H1 (cell line): ENCODE results near the gene FAM149A. TPM values are rescaled to one million over a fixed set of nuclear protein-coding genes. Genes with fewer than 3 reads are reported as not detected.

Experiments
- CTCF ChIA-PET: fragments of 300-600 bp; sonication (Branson Sonifier 250); formaldehyde crosslinking; loops from one replicate; lab custom pipeline; 2021; ENCODE audit not compliant: partially characterized antibody; lab: Charles Lee
- POLR2A ChIA-PET: fragments of 300-600 bp; sonication (Branson Sonifier 250); formaldehyde crosslinking; loops from one replicate; lab custom pipeline; 2021; ENCODE audit warnings: inconsistent platforms; ENCODE audit not compliant: partially characterized antibody; lab: Charles Lee
- DNase-seq, 2 experiments: peaks; one replicate each; pipeline versions ENCODE4 v3.0.0 to v3.0.0-alpha.2; 2010 to 2022; ENCODE audit warnings: low spot score in 2 of 2, low read depth in 1 of 2, mixed read lengths in 1 of 2
- FAIRE-seq: peaks from 2 replicates; lab custom pipeline; 2011; peaks lifted over from hg19 to GRCh38; lab: Jason Lieb, UNC
- H2AFZ ChIP-seq: 2 replicates; pipeline ENCODE4 v1.8.1; 2012; ENCODE audit warnings: low read length, inconsistent platforms
- H2AK5ac ChIP-seq: 2 replicates; pipeline ENCODE4 v1.6.1; 2013; ENCODE audit warnings: low read depth, low read length
- H2BK120ac ChIP-seq: replicated peaks from 2 replicates; pipeline ENCODE3; 2013; ENCODE audit warnings: low read depth, low read length, inconsistent platforms
- H2BK12ac ChIP-seq: 2 replicates; pipeline ENCODE4 v1.6.1; 2013; ENCODE audit warnings: low read depth, low read length
- H2BK15ac ChIP-seq: 2 replicates; pipeline ENCODE4 v1.6.1; 2013; ENCODE audit warnings: low read length
- H2BK20ac ChIP-seq: 2 replicates; pipeline ENCODE4 v1.6.1; 2013; ENCODE audit warnings: low read length
- H2BK5ac ChIP-seq: 2 replicates; pipeline ENCODE4 v1.6.1; 2013; ENCODE audit warnings: low read depth, low read length
- H3K14ac ChIP-seq: 2 replicates; pipeline ENCODE4 v1.6.1; 2013; ENCODE audit warnings: inconsistent platforms; ENCODE audit not compliant: insufficient read length
- H3K18ac ChIP-seq: 2 replicates; pipeline ENCODE4 v1.6.1; 2013; ENCODE audit warnings: low read length; ENCODE audit errors: extremely low read depth
- H3K23ac ChIP-seq: 2 replicates; pipeline ENCODE4 v1.6.1; 2013; ENCODE audit warnings: inconsistent platforms; ENCODE audit not compliant: insufficient read length
- H3K23me2 ChIP-seq: 2 replicates; pipeline ENCODE4 v1.6.1; 2013; ENCODE audit warnings: low read depth, low read length
- H3K27ac ChIP-seq: 2 replicates; pipeline ENCODE4 v1.6.1; 2011; ENCODE audit warnings: low read depth, low read length, inconsistent platforms
- H3K27me3 ChIP-seq, 4 experiments: replicated peaks in 1 of 4; 1 replicate in 1 of 4; 2 replicates in 3 of 4; pipeline versions ENCODE4 v1.6.1 to v1.8.1; 2011 to 2013; ENCODE audit warnings: low read length in 3 of 4, mild to moderate bottlenecking in 3 of 4, inconsistent platforms in 2 of 4, mixed read lengths in 2 of 4, moderate library complexity in 1 of 4; ENCODE audit not compliant: control insufficient read depth in 3 of 4, insufficient read depth in 3 of 4; ENCODE audit errors: extremely low read depth in 1 of 4
- H3K36me3 ChIP-seq, 4 experiments: 2 replicates each; pipeline versions ENCODE4 v1.6.1 to v1.8.1; 2011 to 2013; ENCODE audit warnings: mild to moderate bottlenecking in 4 of 4, low read length in 3 of 4, moderate library complexity in 2 of 4, control low read depth in 1 of 4, inconsistent platforms in 1 of 4; ENCODE audit not compliant: insufficient read depth in 4 of 4, control insufficient read depth in 2 of 4
- H3K4ac ChIP-seq: replicated peaks from 2 replicates; pipeline ENCODE3; 2013; ENCODE audit warnings: low read length, low read depth, mixed read lengths, inconsistent platforms; ENCODE audit not compliant: insufficient read length
- H3K4me1 ChIP-seq, 4 experiments: replicated peaks in 1 of 4; 1 replicate in 1 of 4; 2 replicates in 3 of 4; pipeline versions ENCODE4 v1.6.1 to v1.8.1; 2011 to 2013; ENCODE audit warnings: low read length in 3 of 4, inconsistent platforms in 2 of 4, mixed read lengths in 1 of 4; ENCODE audit not compliant: insufficient read depth in 4 of 4, control insufficient read depth in 3 of 4
- H3K4me2 ChIP-seq, 2 experiments: 2 replicates each; pipeline versions ENCODE4 v1.6.1 to v1.8.1; 2011 to 2013; ENCODE audit warnings: low read depth in 2 of 2, low read length in 2 of 2, control low read depth in 1 of 2, inconsistent platforms in 1 of 2, mild to moderate bottlenecking in 1 of 2; ENCODE audit not compliant: insufficient read depth in 1 of 2
- H3K4me3 ChIP-seq, 4 experiments: fragments of 200-600, 300-600 bp in 1 of 4; sonication (generic), shearing (Covaris generic), sonication (Bioruptor Twin) in 1 of 4; 2 replicates each; pipeline versions ENCODE4 v1.5.1 to v1.8.1; 2011 to 2016; ENCODE audit warnings: low read length in 4 of 4, low read depth in 3 of 4, control low read depth in 2 of 4, inconsistent platforms in 2 of 4, mild to moderate bottlenecking in 2 of 4, mixed read lengths in 1 of 4, moderate library complexity in 1 of 4; ENCODE audit not compliant: insufficient read depth in 2 of 4; ENCODE audit errors: extremely low read depth in 1 of 4
- H3K56ac ChIP-seq: replicated peaks from 2 replicates; pipeline ENCODE3; 2013; ENCODE audit warnings: low read depth, mild to moderate bottlenecking, mixed read lengths, low read length, inconsistent platforms; ENCODE audit not compliant: insufficient read length
- H3K79me1 ChIP-seq: 2 replicates; pipeline ENCODE4 v1.6.1; 2013; ENCODE audit warnings: low read depth, low read length, control low read depth
- H3K79me2 ChIP-seq, 2 experiments: 2 replicates each; pipeline versions ENCODE4 v1.6.1 to v1.8.1; 2012 to 2013; ENCODE audit warnings: low read length in 2 of 2, mild to moderate bottlenecking in 2 of 2, inconsistent platforms in 1 of 2; ENCODE audit not compliant: insufficient read depth in 2 of 2, control insufficient read depth in 1 of 2
- H3K9ac ChIP-seq, 4 experiments: replicated peaks in 1 of 4; 1 replicate in 1 of 4; 2 replicates in 3 of 4; pipeline versions ENCODE4 v1.6.1 to v1.8.1; 2011 to 2013; ENCODE audit warnings: low read depth in 3 of 4, low read length in 3 of 4, control low read depth in 2 of 4, mild to moderate bottlenecking in 2 of 4, moderate library complexity in 2 of 4, inconsistent platforms in 1 of 4; ENCODE audit errors: extremely low read depth in 1 of 4
- H3K9me3 ChIP-seq, 2 experiments: 2 replicates each; pipeline versions ENCODE4 v1.6.1 to v1.8.1; 2012 to 2013; ENCODE audit warnings: mild to moderate bottlenecking in 2 of 2, moderate library complexity in 2 of 2, control low read depth in 1 of 2, inconsistent platforms in 1 of 2, low read depth in 1 of 2, low read length in 1 of 2, mixed read lengths in 1 of 2; ENCODE audit not compliant: insufficient read depth in 2 of 2
- H4K20me1 ChIP-seq, 2 experiments: replicated peaks in 1 of 2; 2 replicates each; pipeline versions ENCODE3 to v1.8.1; 2011 to 2013; ENCODE audit warnings: inconsistent platforms in 2 of 2, low read length in 2 of 2, mild to moderate bottlenecking in 1 of 2; ENCODE audit not compliant: insufficient read depth in 2 of 2, control insufficient read depth in 1 of 2
- H4K5ac ChIP-seq: 2 replicates; pipeline ENCODE4 v1.6.1; 2013; ENCODE audit warnings: low read length, low read depth, mixed read lengths, inconsistent platforms; ENCODE audit not compliant: insufficient read length
- H4K8ac ChIP-seq: 2 replicates; pipeline ENCODE4 v1.8.0; 2013; ENCODE audit warnings: mild to moderate bottlenecking, moderate library complexity, low read length, inconsistent platforms; ENCODE audit not compliant: insufficient read depth; ENCODE audit errors: extremely low read depth
- H4K91ac ChIP-seq: replicated peaks from 2 replicates; pipeline ENCODE3; 2013; ENCODE audit warnings: low read length, mixed read lengths, inconsistent platforms; ENCODE audit not compliant: insufficient read length
- CHD1 ChIP-seq: IDR thresholded peaks from 2 replicates; pipeline ENCODE4 v1.6.1; 2012; ENCODE audit warnings: low read depth, low read length, improper control_type of control experiment
- CTBP2 ChIP-seq: IDR thresholded peaks from 2 replicates; pipeline ENCODE4 v1.7.0; 2011; ENCODE audit warnings: borderline replicate concordance, mild to moderate bottlenecking, moderate library complexity, mixed read lengths, low read length; ENCODE audit not compliant: insufficient read depth, insufficient read length
- EZH2 ChIP-seq: fragments of 200-600 bp; sonication (generic); IDR thresholded peaks from 2 replicates; pipeline ENCODE4 v1.7.1; 2012; ENCODE audit warnings: low read depth, mild to moderate bottlenecking, moderate library complexity, low read length, inconsistent platforms; ENCODE audit not compliant: severe bottlenecking
- GABPA ChIP-seq: IDR thresholded peaks from 2 replicates; pipeline ENCODE4 v1.6.1; 2011; ENCODE audit warnings: mild to moderate bottlenecking, low read length, moderate library complexity, borderline replicate concordance; ENCODE audit not compliant: insufficient read depth
- RXRA ChIP-seq: IDR thresholded peaks from 2 replicates; pipeline ENCODE4 v1.6.1; 2011; ENCODE audit warnings: low read depth, mild to moderate bottlenecking, low read length, moderate library complexity; ENCODE audit not compliant: insufficient read depth
- SIRT6 ChIP-seq: IDR thresholded peaks from one replicate; pipeline ENCODE4 v1.7.1; 2012; ENCODE audit warnings: low read length, inconsistent platforms
- SP2 ChIP-seq: IDR thresholded peaks from 2 replicates; pipeline ENCODE4 v1.6.1; 2012; ENCODE audit warnings: mild to moderate bottlenecking, low read length, inconsistent platforms
- WGBS, 2 experiments: shearing (Covaris generic) in 1 of 2; methylation state at CpG; one replicate each; pipeline versions ENCODE4 v1.1.6 to v1.1.7; 2013 to 2015; ENCODE audit warnings: low lambda C conversion rate in 2 of 2, mixed read lengths in 2 of 2, inconsistent platforms in 1 of 2, low coverage in 1 of 2, missing lambda C conversion rate in 1 of 2; ENCODE audit not compliant: insufficient replicate concordance in 2 of 2, insufficient coverage in 1 of 2, insufficient read length in 1 of 2; ENCODE audit errors: extremely low coverage in 1 of 2, missing lambda C conversion rate in 1 of 2; 5-methylcytosine and 5-hydroxymethylcytosine counted together
- polyA plus RNA-seq, 7 experiments: library from polyadenylated mRNA; depleted of rRNA in 3 of 7; stranded (reverse) in 5 of 7; unstranded in 2 of 7; fragments of >200 nt in 5 of 7; fragments of 200-250 nt in 2 of 7; gene quantifications; 1 replicate in 5 of 7; 2 replicates in 1 of 7; 4 replicates in 1 of 7; pipeline versions ENCODE4 v1.2.1 to v1.2.3, GENCODE V29; 2011 to 2013; ENCODE audit warnings: missing spikeins in 2 of 7, mixed read lengths in 2 of 7
- total RNA-seq: library from RNA; stranded (reverse); fragmentation: NEBNext Ultra II Directional; extraction: Animal tissue kit (Norgen Biotek cat#: 25700); gene quantifications from 2 replicates; pipeline ENCODE4 v1.2.1, GENCODE V29; 2021
- TF ChIP-seq, protein P1 (sequence below): IDR thresholded peaks from 2 replicates; pipeline ENCODE4 v1.6.1; 2011; ENCODE audit warnings: low read length, improper control_type of control experiment
- TF ChIP-seq, protein P2 (sequence below), 3 experiments: IDR thresholded peaks; 1 replicate in 2 of 3; 2 replicates in 1 of 3; pipeline versions ENCODE4 v1.5.1 to v1.6.1; 2011; ENCODE audit warnings: low read length in 3 of 3, mild to moderate bottlenecking in 3 of 3, inconsistent platforms in 2 of 3, low read depth in 1 of 3, moderate library complexity in 1 of 3; ENCODE audit not compliant: insufficient read depth in 1 of 3; ENCODE audit errors: control extremely low read depth in 1 of 3

The FAM149A gene
- total and polyA plus RNA-seq, 2 of the 8 experiments (the other 6 are each of a cell fraction or from before 2014, with no cell fraction given), result 6.1 to 8.5 TPM

DNA sequence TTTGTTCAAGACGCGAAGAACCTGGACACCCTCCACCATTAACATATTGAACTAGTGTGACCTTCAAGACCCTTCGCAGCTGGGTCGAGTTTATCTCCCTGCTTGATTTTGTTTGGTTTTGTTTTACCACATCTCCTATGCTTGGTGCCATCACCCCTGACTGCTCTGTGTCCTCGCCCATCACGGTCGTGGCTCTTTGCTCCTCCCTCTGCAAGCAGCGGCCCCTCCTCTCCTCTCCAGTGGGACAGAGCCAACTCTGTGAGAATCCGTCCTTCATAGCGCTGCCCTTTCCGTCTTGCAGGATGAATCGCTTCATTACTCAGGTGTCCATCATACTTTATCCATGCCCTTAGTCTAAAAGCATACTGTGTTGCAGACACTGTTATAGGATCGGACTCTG lies 9.1 kb upstream of the FAM149A start:
- H2BK5ac ChIP-seq, result no peak overlapping the region
- no peaks in the 10 kb centered on the region for H4K20me1 ChIP-seq
- no peak overlapping the region for H3K4me3 ChIP-seq
- no peak overlapping the region for H4K8ac ChIP-seq
- no peak overlapping the region for H3K14ac ChIP-seq
- ChIA-PET CTCF (interaction anchor here (1.1 to 1.9 kb wide), 4 partner anchors 16 to 42 kb away, joined by 3 to 7 read pairs (median 6); no protein-coding TSS in a partner anchor), POLR2A (interaction anchor here (1.0 kb wide), 1 partner anchor 37 kb away, joined by 3 read pairs; no protein-coding TSS in a partner anchor)
- H2AFZ ChIP-seq, result no peak overlapping the region
- no peaks in the 10 kb centered on the region for H3K79me1 ChIP-seq
- no peak overlapping the region for H3K4me2 ChIP-seq
- no peak for TF ChIP-seq EZH2
- no peak for TF ChIP-seq SP2
- TF ChIP-seq GABPA, result no peak
- TF ChIP-seq CHD1, result no peak
- no peak for TF ChIP-seq CTBP2
- TF ChIP-seq, protein P1, sequence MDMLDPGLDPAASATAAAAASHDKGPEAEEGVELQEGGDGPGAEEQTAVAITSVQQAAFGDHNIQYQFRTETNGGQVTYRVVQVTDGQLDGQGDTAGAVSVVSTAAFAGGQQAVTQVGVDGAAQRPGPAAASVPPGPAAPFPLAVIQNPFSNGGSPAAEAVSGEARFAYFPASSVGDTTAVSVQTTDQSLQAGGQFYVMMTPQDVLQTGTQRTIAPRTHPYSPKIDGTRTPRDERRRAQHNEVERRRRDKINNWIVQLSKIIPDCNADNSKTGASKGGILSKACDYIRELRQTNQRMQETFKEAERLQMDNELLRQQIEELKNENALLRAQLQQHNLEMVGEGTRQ, result no peak
- no peak for TF ChIP-seq SIRT6
- no peak for TF ChIP-seq RXRA
- TF ChIP-seq, protein P2, sequence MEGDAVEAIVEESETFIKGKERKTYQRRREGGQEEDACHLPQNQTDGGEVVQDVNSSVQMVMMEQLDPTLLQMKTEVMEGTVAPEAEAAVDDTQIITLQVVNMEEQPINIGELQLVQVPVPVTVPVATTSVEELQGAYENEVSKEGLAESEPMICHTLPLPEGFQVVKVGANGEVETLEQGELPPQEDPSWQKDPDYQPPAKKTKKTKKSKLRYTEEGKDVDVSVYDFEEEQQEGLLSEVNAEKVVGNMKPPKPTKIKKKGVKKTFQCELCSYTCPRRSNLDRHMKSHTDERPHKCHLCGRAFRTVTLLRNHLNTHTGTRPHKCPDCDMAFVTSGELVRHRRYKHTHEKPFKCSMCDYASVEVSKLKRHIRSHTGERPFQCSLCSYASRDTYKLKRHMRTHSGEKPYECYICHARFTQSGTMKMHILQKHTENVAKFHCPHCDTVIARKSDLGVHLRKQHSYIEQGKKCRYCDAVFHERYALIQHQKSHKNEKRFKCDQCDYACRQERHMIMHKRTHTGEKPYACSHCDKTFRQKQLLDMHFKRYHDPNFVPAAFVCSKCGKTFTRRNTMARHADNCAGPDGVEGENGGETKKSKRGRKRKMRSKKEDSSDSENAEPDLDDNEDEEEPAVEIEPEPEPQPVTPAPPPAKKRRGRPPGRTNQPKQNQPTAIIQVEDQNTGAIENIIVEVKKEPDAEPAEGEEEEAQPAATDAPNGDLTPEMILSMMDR (IDR thresholded peaks at IDR 0.05; ENCODE audit: control extremely low read depth in 1 of 3, insufficient read depth in 1 of 3, low read depth in 1 of 3, low read length in 3 of 3), result no peak
- H3K79me2 ChIP-seq, result no peaks in the 10 kb centered on the region
- H3K27ac ChIP-seq, result no peak overlapping the region
- no peak overlapping the region for H3K9ac ChIP-seq
- no peaks in the 10 kb centered on the region; a peak in 1 of 7 replicates for H3K27me3 ChIP-seq
- H3K56ac ChIP-seq, result no peak overlapping the region
- no peak overlapping the region for H3K23ac ChIP-seq
- H4K5ac ChIP-seq, result no peak overlapping the region
- H2BK20ac ChIP-seq, result no peak overlapping the region
- no peak overlapping the region for H3K18ac ChIP-seq
- H3K4ac ChIP-seq, result no peak overlapping the region
- no peak overlapping the region for H2BK15ac ChIP-seq
- no peak overlapping the region for H2BK120ac ChIP-seq
- FAIRE-seq (no peak), DNase-seq (no peak)
- 83% methylated on average over 13 of the region's 13 CpGs; no CpG with 5 or more reads in 1 of the 2 experiments for WGBS, 2 experiments
- no peak overlapping the region for H2AK5ac ChIP-seq
- no peaks in the 10 kb centered on the region for H3K23me2 ChIP-seq
- H3K36me3 ChIP-seq, result no peaks in the 10 kb centered on the region
- no peaks in the 10 kb centered on the region for H3K9me3 ChIP-seq
- no peak overlapping the region for H2BK12ac ChIP-seq
- peaks cover 0 to 2% (median 0%) of the 10 kb centered on the region in 4 experiments; a peak in 1 of 7 replicates for H3K4me1 ChIP-seq
- no peak overlapping the region for H4K91ac ChIP-seq
